Skin of body (tissue), 3 donors: ENCODE data around the gene ST6GALNAC2. TPM values are rescaled to one million over a fixed set of nuclear protein-coding genes. Genes with fewer than 3 reads are reported as not detected.
"Not testable (repeated sequence)": the region's sequence is repeated elsewhere in the genome, so short reads cannot be mapped to it uniquely, and the experiment has no call there.

ENCODE experiments used
- DNase-seq: peaks from one replicate; lab custom pipeline; 2025; lab: John Stamatoyannopoulos, UW
- small RNA-seq: library from RNA; depleted of rRNA; stranded (forward); fragments of <200 nt; gene quantifications from one replicate; pipeline ENCODE3, GENCODE V24; 2014; ENCODE audit warnings: low replicate concordance
- total RNA-seq: library from RNA; depleted of rRNA; stranded (reverse); fragments of >200 nt; gene quantifications from one replicate; pipeline ENCODE4 v1.2.3, GENCODE V29; 2014

ST6GALNAC2 gene
- total RNA-seq, 1 donor from 2014 or later: 28.0 TPM

- no peak for DNase-seq
Observed at GRCh38 chr17:76528528-76529223, 57.0 kb downstream of the ST6GALNAC2 start.

GRCh38 chr17:76528156-76528527, 57.5 kb downstream of the ST6GALNAC2 start:
- no peak for DNase-seq

- DNase-seq: no peak
Observed at GRCh38 chr17:76527430-76528111, 58.1 kb downstream of the ST6GALNAC2 start.

GRCh38 chr17:76527016-76527415, 58.6 kb downstream of the ST6GALNAC2 start:
- DNase-seq: not testable (repeated sequence)

GRCh38 chr17:76525513-76525833, 60.2 kb downstream of the ST6GALNAC2 start:
- DNase-seq: not testable (repeated sequence)

- DNase-seq: no peak
Observed at GRCh38 chr17:76524598-76525512, 60.8 kb downstream of the ST6GALNAC2 start.

GRCh38 chr17:76523084-76524037, 62.3 kb downstream of the ST6GALNAC2 start:
- peak; percentile 29 for DNase-seq

- not testable (repeated sequence) for DNase-seq
Observed at GRCh38 chr17:76521683-76522082, 64.0 kb downstream of the ST6GALNAC2 start.

GRCh38 chr17:76521262-76521661, 64.4 kb downstream of the ST6GALNAC2 start:
- no peak for DNase-seq

- no peak for DNase-seq
Observed at GRCh38 chr17:76519048-76519966, 66.4 kb downstream of the ST6GALNAC2 start.

- no peak for DNase-seq
Observed at GRCh38 chr17:76517638-76518038, 68.0 kb downstream of the ST6GALNAC2 start.

Small RNA genes within 50 kb of the gene (small RNA-seq; reads per million reads assigned to genes)
- gene AC015802.2 (not detected), gene SNORD1A (not detected), gene SNORD1B (250 reads per million, percentile 97 among the genes with 10 or more reads in this experiment)

Other genes with a start within 250 kb of the ST6GALNAC2 start
- gene PRPSAP1, start 231.9 kb downstream of the ST6GALNAC2 start, total RNA-seq: 53.7 TPM
- 4.1 TPM for gene SPHK1, start 201.3 kb downstream of the ST6GALNAC2 start, total RNA-seq
- gene UBE2O, start 132.7 kb downstream of the ST6GALNAC2 start, total RNA-seq: 20.2 TPM
- gene AANAT, start 118.3 kb downstream of the ST6GALNAC2 start, total RNA-seq: not detected
- 9.9 TPM for gene RHBDF2, start 84.4 kb downstream of the ST6GALNAC2 start, total RNA-seq
- 6.9 TPM for gene CYGB, start 48.2 kb downstream of the ST6GALNAC2 start, total RNA-seq
- 2.7 TPM for gene PRCD, start 45.8 kb downstream of the ST6GALNAC2 start, total RNA-seq
- not detected for gene ST6GALNAC1, start 57.9 kb upstream of the ST6GALNAC2 start, total RNA-seq
- gene MXRA7, start 125.1 kb upstream of the ST6GALNAC2 start, total RNA-seq: 66.4 TPM
- gene JMJD6, start 140.7 kb upstream of the ST6GALNAC2 start, total RNA-seq: 19.1 TPM
- 18.1 TPM for gene METTL23, start 141.0 kb upstream of the ST6GALNAC2 start, total RNA-seq
- gene SRSF2, start 151.5 kb upstream of the ST6GALNAC2 start, total RNA-seq: 99.6 TPM
- gene MFSD11, start 152.3 kb upstream of the ST6GALNAC2 start, total RNA-seq: 42.3 TPM